Measurements from ENCODE around the gene CEPT1.

GRCh38 chr1:111101854-111102642 is 38.0 kb upstream of the CEPT1 start:
- TF ChIP-seq, protein P1, sequence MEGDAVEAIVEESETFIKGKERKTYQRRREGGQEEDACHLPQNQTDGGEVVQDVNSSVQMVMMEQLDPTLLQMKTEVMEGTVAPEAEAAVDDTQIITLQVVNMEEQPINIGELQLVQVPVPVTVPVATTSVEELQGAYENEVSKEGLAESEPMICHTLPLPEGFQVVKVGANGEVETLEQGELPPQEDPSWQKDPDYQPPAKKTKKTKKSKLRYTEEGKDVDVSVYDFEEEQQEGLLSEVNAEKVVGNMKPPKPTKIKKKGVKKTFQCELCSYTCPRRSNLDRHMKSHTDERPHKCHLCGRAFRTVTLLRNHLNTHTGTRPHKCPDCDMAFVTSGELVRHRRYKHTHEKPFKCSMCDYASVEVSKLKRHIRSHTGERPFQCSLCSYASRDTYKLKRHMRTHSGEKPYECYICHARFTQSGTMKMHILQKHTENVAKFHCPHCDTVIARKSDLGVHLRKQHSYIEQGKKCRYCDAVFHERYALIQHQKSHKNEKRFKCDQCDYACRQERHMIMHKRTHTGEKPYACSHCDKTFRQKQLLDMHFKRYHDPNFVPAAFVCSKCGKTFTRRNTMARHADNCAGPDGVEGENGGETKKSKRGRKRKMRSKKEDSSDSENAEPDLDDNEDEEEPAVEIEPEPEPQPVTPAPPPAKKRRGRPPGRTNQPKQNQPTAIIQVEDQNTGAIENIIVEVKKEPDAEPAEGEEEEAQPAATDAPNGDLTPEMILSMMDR (IDR thresholded peaks at IDR 0.05; ENCODE audit: extremely low read depth in 1 of 2, insufficient read depth in 1 of 2, low read depth in 1 of 2, low read length in 2 of 2) = no peak
- TF ChIP-seq POLR2A (IDR thresholded peaks at IDR 0.05; ENCODE audit: low read depth, low read length) = no peak
- TF ChIP-seq, protein P2, sequence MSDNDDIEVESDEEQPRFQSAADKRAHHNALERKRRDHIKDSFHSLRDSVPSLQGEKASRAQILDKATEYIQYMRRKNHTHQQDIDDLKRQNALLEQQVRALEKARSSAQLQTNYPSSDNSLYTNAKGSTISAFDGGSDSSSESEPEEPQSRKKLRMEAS (IDR thresholded peaks at IDR 0.05; ENCODE audit: insufficient read depth, insufficient read length) = no peak
- TF ChIP-seq JUN (IDR thresholded peaks at IDR 0.05; ENCODE audit: borderline replicate concordance, insufficient read depth, insufficient read length, low read depth) = no peak
- no peak for TF ChIP-seq EZH2 (IDR thresholded peaks at IDR 0.05; ENCODE audit: borderline replicate concordance, low read depth, low read length, severe bottlenecking)
- TF ChIP-seq MYC (IDR thresholded peaks at IDR 0.05; ENCODE audit: low read depth, low read length) = no peak
- no peak for TF ChIP-seq POLR2AphosphoS5 (IDR thresholded peaks at IDR 0.05; ENCODE audit: insufficient read depth, low read depth, low read length)
- TF ChIP-seq FOS (IDR thresholded peaks at IDR 0.05; ENCODE audit: borderline replicate concordance, insufficient read depth, low read length) = no peak

Measured in endothelial cell of umbilical vein (primary cell).